ENCODE measurements around the gene MRPL34. TPM values are rescaled to one million over a fixed set of nuclear protein-coding genes. Genes with fewer than 3 reads are reported as not detected.

The MRPL34 gene
- total RNA-seq, 1 donor from 2014 or later, result 64.8 TPM

DNA sequence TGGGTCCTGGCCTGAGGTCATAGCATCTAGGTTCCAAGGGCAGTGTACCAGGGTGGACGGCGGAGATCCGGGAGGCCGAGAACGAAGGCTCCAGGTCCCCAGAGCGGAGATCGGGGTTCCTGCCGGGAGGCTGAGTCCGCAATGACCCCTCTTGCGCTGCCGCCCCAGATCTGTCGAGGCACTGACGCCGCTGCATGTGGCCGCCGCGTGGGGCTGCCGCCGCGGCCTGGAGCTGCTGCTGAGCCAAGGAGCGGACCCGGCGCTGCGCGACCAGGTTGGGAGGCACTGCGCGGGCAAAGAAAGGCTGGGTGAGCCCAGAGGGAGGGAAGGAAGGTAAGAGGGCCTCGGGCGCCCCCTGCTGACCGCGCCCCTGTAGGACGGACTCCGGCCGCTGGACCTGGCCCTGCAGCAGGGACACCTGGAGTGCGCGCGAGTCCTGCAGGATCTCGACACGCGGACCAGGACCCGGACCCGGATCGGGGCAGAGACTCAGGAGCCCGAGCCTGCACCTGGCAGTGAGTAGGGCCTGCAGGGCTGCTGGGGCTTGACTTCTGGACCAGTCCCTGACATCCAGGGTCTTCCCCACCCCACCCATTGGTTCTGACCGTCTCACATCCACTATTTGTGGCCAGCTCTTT is 23.1 kb upstream of the MRPL34 start:
- H3K4me2 ChIP-seq (ENCODE audit: low read length), result peak overlapping the region; percentile 82

GRCh38 chr19:17283504-17283996 is 22.1 kb upstream of the MRPL34 start:
- peaks cover 8% of the 10 kb centered on the region for H3K36me3 Mint-ChIP-seq (ENCODE audit: low read depth, unreplicated experiment)
- Histone ChIP-seq H3K4me2 (ENCODE audit: low read length) (no peak overlapping the region), H3K4me1 (ENCODE audit: insufficient read depth, low read length) (no peaks in the 10 kb centered on the region), H3K9ac (ENCODE audit: low read length) (no peak overlapping the region), H3K27ac (ENCODE audit: low read depth, low read length) (no peak overlapping the region), H4K20me1 (ENCODE audit: insufficient read depth, low read length) (no peaks in the 10 kb centered on the region), H2AFZ (ENCODE audit: low read depth, low read length) (no peak overlapping the region), H3K27me3 (ENCODE audit: insufficient read depth, low read length) (no peaks in the 10 kb centered on the region), H3K79me2 (ENCODE audit: insufficient read depth, low read length) (no peaks in the 10 kb centered on the region), H3K9me3 (ENCODE audit: insufficient read depth, low read depth, low read length) (no peaks in the 10 kb centered on the region), H3K36me3 (ENCODE audit: insufficient read depth, low read length) (no peaks in the 10 kb centered on the region), H3K4me3 (ENCODE audit: insufficient read depth, low read depth, low read length) (no peak overlapping the region)
- H3K27me3 Mint-ChIP-seq (ENCODE audit: low read depth, unreplicated experiment), result peaks cover 3% of the 10 kb centered on the region
- no peaks in the 10 kb centered on the region for H3K4me1 Mint-ChIP-seq (ENCODE audit: low read depth, unreplicated experiment)
- no peak overlapping the region for H3K4me3 Mint-ChIP-seq (ENCODE audit: unreplicated experiment)
- TF ChIP-seq, protein P1, sequence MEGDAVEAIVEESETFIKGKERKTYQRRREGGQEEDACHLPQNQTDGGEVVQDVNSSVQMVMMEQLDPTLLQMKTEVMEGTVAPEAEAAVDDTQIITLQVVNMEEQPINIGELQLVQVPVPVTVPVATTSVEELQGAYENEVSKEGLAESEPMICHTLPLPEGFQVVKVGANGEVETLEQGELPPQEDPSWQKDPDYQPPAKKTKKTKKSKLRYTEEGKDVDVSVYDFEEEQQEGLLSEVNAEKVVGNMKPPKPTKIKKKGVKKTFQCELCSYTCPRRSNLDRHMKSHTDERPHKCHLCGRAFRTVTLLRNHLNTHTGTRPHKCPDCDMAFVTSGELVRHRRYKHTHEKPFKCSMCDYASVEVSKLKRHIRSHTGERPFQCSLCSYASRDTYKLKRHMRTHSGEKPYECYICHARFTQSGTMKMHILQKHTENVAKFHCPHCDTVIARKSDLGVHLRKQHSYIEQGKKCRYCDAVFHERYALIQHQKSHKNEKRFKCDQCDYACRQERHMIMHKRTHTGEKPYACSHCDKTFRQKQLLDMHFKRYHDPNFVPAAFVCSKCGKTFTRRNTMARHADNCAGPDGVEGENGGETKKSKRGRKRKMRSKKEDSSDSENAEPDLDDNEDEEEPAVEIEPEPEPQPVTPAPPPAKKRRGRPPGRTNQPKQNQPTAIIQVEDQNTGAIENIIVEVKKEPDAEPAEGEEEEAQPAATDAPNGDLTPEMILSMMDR (IDR thresholded peaks at IDR 0.05; ENCODE audit: insufficient read depth, low read depth, low read length), result no peak
- no peak for TF ChIP-seq EZH2 (IDR thresholded peaks at IDR 0.05; ENCODE audit: insufficient read depth, low read length)
- FAIRE-seq (no peak), DNase-seq (ENCODE audit: low read depth) (no peak)
- H3K27ac Mint-ChIP-seq (ENCODE audit: unreplicated experiment), result no peak overlapping the region
- no peaks in the 10 kb centered on the region for H3K9me3 Mint-ChIP-seq (ENCODE audit: unreplicated experiment)

More for the DNA sequence above, 23.1 kb upstream of the MRPL34 start:
- Mint-ChIP-seq H3K4me1 (ENCODE audit: low read depth, unreplicated experiment) (no peaks in the 10 kb centered on the region), H3K27ac (ENCODE audit: unreplicated experiment) (no peak overlapping the region), H3K36me3 (ENCODE audit: low read depth, unreplicated experiment) (peaks cover 8% of the 10 kb centered on the region), H3K9me3 (ENCODE audit: unreplicated experiment) (no peaks in the 10 kb centered on the region), H3K27me3 (ENCODE audit: low read depth, unreplicated experiment) (peaks cover 3% of the 10 kb centered on the region), H3K4me3 (ENCODE audit: unreplicated experiment) (no peak overlapping the region)
- Histone ChIP-seq H3K36me3 (ENCODE audit: insufficient read depth, low read length) (no peaks in the 10 kb centered on the region), H3K4me3 (ENCODE audit: insufficient read depth, low read depth, low read length) (peak overlapping the region; percentile 14), H4K20me1 (ENCODE audit: insufficient read depth, low read length) (no peaks in the 10 kb centered on the region), H3K79me2 (ENCODE audit: insufficient read depth, low read length) (no peaks in the 10 kb centered on the region), H3K4me1 (ENCODE audit: insufficient read depth, low read length) (no peaks in the 10 kb centered on the region), H3K27ac (ENCODE audit: low read depth, low read length) (no peak overlapping the region), H3K9me3 (ENCODE audit: insufficient read depth, low read depth, low read length) (no peaks in the 10 kb centered on the region), H2AFZ (ENCODE audit: low read depth, low read length) (peak overlapping the region; percentile 74), H3K9ac (ENCODE audit: low read length) (no peak overlapping the region), H3K27me3 (ENCODE audit: insufficient read depth, low read length) (no peaks in the 10 kb centered on the region)
- DNase-seq (ENCODE audit: low read depth) (peak; percentile 29), FAIRE-seq (no peak)
- TF ChIP-seq, protein P1 (IDR thresholded peaks at IDR 0.05; ENCODE audit: insufficient read depth, low read depth, low read length), result peak; percentile 59
- TF ChIP-seq EZH2 (IDR thresholded peaks at IDR 0.05; ENCODE audit: insufficient read depth, low read length), result peak; percentile 9
